Measurements from ENCODE around the gene FAM217B.

GRCh38 chr20:59939052-59939878 is 924 bp upstream of the FAM217B start:
- no peak for TF ChIP-seq CTCF (IDR thresholded peaks at IDR 0.05)
- TF ChIP-seq POLR2A (IDR thresholded peaks at IDR 0.05): no peak
